GM18507 (cell line): ENCODE data around the gene ENOX2.

Source experiments
- DNase-seq: peaks from one replicate; pipeline ENCODE4 v3.0.0; 2011; ENCODE audit warnings: low read depth; ENCODE audit not compliant: insufficient read length; ENCODE audit errors: extremely low spot score
- FAIRE-seq: peaks from 2 replicates; lab custom pipeline; 2011; peaks lifted over from hg19 to GRCh38; lab: Jason Lieb, UNC

The ENOX2 gene

DNA sequence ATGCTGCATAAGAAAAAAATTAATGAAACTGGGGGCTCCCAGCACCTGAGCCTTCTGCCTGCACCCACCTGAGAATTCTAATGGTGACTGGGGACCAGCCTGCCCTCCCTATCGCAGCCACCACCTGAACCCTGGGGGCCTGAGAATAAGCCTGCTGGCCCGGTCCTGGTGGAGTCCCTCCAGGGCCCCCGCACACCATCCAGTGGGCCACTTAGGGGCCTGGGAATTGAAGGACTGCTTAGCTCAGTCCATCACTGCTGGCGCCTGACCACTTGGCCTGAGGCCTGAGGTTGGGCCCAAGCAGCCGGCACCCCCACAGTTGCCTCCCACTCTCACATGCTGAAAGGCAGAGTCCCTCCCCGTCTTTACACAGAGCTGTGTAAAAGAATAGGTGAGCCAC is 230.8 kb downstream of the ENOX2 start:
- FAIRE-seq, result no peak
- DNase-seq, result no peak

DNA sequence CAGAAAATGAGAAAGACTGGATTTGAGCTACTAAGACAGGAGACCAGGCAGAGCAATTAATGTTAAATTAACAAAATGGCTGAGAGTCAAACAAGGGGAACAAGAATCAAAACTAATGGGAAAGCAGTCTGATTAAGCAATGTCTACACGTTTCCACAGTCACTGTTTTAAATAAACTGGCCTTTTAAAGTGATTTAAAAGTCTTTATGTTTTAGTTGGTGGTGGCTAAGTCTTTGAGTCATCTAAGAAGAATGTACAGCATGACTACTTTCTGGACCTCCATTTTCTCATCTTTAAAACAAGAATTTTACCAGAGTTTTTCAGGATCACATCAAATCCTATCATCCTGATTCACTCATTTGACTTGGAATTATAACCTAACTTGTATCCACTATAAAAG is 233.8 kb downstream of the ENOX2 start:
- DNase-seq, result no peak
- FAIRE-seq, result no peak

DNA sequence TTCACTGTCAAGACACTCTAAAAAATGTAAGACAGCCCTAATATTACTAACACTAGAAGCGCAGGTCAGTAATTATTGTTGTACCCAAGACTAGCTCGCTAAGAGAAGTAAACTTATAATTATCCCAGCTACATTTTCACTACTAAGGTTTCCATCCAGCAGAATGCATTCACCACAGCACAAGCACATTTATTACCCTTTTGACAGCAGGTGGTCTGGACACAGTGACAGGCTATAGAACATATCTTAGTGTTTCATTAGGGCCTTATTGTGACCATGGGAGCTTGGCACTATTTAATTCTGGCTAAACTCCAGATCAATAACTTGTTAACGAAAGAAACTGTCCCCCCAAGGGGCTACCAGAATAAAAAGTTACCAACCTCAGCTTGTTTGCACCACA is 237.7 kb downstream of the ENOX2 start:
- no peak for FAIRE-seq
- DNase-seq, result no peak

DNA sequence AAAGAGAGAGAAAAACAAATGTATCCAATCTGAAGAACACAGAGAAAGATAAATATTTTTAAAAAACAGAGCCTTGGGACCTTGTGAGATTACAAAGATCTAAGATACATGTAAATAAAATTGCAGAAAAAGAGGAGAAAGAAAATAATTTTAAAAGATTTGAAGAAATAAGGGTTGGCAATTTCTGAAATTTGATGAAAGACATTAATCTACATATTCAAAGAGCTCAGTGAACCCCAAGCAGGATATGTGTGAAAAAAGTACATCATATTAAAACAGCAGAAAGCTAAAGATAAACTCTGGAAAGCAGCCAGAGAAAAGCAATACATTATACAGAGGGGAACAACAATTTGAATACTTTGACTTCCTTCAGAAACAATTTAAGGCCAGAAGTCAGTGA is 244.7 kb downstream of the ENOX2 start:
- FAIRE-seq (no peak), DNase-seq (no peak)

DNA sequence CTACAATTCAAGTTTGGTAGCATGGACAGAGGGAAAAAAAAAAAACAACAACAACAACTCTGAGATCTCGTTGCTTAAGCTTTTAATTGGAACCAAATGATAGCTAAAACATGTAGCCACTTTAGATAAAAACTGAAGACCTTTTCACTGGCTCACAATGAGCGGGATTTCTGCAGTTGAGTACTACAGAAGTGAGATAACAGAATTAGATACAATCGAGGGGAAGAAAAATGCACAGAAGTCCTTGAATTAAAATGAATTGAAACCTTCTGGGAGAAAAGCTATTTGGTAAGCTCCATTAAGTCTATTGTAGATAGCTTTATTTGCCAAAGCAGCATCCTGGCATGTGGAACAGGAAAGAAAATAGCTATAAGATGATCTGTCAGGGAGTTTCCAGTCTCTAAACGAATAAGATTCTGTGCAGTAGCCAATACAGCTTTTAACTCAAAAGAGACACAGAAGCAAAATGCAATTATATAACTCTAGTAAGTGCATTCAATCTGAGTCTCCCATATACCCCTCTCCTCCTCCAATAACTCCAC is 248.5 kb downstream of the ENOX2 start:
- FAIRE-seq (no peak), DNase-seq (no peak)

DNA sequence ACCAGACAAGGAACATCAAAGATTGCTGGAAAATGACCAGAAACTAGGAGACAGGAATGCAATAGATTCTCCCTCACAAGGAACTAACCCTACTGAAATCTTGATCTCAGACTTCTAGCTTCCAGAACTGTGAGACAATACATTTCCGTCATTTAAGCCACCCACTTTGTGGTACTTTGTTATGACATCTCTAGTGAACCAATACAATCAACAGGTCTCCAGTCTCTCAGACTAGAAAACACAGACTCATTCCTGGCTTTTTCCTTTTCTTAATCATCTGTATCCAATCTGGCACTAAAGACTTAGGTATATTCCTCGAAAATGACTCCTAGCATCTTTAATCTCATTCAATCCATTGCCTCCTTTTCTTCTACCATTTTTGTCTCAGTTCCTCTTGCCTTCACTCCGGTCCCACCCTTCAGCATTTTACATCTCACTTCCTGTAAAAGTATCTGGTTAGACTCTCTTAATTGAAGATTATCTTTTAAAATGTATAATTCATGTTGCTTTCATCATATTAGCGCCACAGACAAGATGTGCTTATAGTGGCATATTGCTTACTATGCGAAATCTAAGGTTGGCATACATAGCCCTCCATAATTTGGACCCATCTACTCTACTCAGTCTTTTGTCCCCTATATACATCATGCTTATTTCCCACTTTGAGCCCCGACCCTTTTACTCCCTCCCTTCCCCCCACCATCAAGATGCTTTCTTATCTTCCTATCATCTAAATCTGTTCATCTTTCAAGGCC is 250.0 kb downstream of the ENOX2 start:
- no peak for DNase-seq
- no peak for FAIRE-seq

DNA sequence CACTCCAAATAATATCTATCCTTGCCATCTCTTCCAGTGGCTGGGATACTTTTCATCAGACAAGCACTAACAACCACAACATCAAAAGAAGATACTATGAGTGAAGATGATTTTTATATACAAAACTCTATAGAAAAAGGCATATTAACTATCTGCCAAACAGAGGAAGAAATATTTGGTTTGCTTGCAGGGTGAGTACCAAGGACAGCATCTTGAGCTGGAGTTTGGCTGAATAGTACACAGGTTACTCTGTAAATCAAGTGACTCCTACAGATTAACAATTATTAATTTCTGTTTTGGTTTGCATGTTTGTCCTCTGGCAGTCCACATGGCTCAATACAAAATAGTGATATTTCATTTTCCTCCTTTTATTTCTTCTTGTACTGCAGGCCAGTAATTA is 253.3 kb downstream of the ENOX2 start:
- FAIRE-seq (peak; percentile 41), DNase-seq (no peak)

DNA sequence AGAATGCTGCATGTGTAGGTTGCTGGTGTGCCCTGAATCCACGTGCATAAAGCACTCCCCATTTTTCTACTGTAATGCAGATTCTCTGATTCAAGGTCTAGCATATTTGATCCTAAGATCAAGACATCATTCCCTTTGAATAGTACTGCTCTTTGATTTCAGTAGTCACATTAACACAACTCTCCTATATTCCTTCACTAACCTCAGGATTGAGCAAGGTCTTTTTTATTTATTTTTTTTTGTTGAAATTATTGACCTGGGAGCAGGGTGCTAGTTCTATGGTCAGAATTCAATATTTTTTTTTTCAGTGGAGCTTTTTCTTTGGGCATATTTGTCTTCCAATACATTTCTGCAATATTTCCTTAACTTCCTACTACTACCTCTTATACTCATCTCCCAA is 255.5 kb downstream of the ENOX2 start:
- FAIRE-seq (no peak), DNase-seq (no peak)

DNA sequence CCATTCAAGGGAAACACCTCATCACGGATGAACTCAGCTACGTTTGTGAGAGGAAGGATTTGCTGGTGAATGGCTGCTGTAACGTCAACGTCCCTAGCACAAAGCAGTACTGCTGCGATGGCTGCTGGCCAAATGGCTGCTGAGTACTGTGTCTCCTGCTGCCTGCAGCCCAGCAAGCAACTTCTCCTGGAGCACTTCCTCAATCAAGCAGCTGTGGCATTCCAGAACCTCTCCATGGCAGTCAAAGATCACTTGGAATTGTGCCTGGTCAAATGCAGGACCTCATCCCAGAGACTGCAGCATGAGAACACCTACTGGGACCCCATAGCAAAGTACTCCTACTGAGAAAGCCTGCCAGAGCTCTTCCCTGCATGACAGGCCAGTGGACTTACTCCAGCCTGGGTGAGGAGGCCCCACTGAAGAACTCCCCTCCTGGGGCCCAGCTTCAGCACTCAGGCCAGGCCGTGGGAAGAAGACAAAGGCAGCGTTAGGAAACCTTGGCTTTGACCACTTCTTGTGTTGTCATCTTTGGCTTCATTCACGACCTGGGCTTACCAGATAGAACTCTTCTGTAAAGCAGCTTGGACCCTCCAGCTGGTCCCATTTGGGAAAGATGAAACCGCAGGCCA is 256.9 kb downstream of the ENOX2 start:
- FAIRE-seq (no peak), DNase-seq (no peak)

DNA sequence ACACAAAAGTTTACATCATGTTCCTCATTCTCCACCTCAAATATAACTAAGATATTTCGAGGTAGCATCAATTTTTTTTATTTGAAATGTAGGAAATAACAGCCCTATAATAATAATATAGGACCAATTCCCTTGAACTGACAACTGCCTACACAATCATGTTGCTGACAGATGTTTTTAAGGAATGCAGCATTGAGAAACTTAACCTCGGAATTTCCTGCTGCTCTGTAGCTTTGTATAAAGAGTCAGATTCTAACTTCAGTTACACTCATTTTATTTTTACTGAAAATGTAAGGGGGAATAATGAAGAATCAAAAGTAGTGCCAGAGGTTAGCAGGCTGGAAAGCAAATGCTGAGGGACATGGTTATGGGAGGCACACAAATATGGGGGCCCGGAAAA is 265.4 kb downstream of the ENOX2 start:
- FAIRE-seq, result no peak
- no peak for DNase-seq

DNA sequence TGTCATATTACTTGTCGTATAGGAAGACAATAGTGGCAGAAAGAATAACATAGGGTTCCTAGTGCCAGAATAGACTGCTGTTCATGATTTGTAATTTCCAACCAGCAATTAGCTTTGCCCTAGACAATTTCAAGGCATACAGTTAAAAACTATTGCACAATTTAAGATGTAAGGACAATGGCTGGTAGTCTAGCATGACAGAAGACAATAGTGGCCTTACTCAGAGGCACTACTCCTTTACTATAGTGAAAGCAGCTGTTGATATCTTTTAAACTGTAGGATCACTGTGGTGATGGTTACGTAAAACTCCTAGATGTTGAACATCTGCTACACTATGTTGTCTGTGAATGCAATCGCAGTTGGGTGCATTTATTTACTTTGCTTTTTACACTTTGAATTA is 266.7 kb downstream of the ENOX2 start:
- DNase-seq, result no peak
- FAIRE-seq, result no peak

DNA sequence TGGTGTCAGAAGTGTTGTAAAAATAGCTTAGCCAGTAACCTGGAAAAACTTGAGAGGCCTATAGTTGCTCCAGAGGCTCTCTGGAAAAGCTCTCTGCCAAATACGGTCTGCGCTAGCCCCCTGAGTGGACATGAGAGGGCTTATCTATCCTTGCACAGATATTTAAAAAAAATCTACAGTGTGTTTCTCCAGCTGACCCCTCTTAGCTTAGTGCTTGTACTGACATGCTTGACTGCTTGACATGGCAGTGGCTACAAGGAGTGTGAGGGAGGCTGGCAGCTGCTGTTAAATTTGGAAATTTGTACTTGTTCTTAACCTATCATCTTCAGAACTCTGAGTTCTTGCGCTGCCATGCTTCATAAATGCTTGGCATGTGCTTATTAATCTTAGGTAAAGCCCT is 272.0 kb downstream of the ENOX2 start:
- no peak for FAIRE-seq

DNA sequence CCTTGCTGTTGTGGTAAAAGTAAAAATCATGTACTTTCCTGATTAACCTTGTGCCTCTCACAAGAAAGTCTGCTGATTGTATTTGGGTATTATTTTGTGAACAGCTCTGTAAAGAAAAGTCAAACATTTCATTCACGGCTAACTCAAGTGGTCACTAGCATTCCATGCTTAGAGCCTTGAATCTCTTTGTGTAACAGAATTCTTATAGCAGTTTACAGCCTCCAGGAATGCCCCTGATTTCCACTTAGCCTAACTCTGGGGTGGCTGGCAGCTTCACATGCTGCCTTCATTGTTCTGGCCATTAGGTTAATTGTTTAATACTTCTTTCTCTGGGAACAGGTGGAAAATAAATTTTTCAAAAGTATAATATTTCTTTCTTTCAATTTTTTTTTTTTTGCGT is 274.5 kb downstream of the ENOX2 start:
- DNase-seq (no peak), FAIRE-seq (no peak)

More for the DNA sequence above, 272.0 kb downstream of the ENOX2 start:
- DNase-seq, result no peak

DNA sequence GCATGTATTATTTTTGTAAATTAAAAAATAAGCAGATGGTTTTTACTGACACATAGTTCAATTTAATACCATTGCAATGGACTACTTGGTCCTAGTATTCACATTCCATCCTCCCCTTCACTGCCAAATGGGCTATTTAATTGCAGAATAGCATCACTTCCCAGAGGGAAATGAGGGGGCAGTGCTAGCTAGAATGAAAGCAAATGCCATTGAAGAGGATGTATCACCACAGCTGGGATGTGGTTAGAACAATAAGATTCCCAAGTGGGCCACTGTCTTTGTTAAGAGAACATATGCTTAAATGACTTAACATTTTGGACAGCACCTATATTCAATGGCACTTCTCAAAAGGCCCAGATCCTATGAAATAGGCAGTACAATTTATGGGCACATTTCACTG is 276.5 kb downstream of the ENOX2 start:
- DNase-seq, result no peak
- no peak for FAIRE-seq

DNA sequence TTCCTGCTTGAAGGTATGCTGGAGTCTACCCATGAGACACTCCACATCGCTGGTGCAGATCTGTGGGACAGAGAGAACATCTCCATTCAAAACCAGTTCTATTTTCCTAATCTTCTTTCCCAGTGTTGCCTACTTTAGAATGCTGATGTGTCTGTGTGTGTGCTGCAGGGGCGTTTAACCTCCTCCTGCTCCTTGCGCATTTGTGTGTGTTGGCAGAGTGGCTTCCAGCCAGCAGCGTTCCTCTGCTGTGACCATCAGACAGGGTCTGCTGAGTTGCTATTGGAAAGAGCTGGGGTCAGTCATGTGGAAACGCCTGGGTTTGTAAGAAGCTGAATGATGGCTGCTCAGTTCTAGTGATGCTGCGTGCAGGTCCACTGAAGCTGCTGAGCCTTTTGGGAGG is 277.6 kb downstream of the ENOX2 start:
- FAIRE-seq (no peak), DNase-seq (no peak)

DNA sequence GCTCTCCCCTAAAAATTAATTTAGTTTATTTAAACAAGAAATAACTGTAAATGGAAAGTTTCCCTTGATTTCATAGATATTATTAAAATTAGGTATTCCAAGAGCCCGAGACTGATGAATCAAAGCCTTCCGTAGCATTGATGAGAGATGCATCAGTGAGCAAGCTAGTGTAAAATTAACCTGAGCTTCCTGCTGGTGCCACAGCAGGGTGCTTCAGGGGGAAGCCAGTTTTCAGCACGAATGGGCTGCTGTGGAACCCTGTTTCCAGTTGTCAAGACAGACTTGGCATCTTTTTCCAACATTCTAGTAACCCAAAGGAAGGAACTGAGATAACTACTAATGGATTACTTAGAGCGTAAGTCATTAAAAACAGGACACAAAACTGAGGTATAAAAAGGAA is 279.5 kb downstream of the ENOX2 start:
- FAIRE-seq (peak; percentile 56), DNase-seq (no peak)

DNA sequence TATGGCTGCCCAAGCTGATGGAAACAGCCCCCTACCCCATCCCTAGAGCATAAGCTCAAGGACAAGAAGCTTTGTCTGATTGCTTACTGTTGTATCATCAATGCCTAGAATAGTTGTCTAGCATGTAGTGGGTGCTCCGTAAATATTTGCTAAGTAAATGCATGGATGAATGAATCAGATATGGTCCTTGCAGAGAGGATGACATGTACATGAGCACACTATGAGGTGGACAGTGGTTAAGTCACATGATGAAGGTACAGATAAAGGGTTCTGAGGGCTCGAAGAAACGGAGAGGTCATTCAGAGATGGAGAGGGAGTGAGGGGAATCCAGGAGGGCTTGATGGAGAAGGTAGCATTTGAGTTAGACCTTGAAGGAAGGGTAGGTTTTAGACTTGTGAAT is 287.1 kb downstream of the ENOX2 start:
- FAIRE-seq (no peak), DNase-seq (no peak)

DNA sequence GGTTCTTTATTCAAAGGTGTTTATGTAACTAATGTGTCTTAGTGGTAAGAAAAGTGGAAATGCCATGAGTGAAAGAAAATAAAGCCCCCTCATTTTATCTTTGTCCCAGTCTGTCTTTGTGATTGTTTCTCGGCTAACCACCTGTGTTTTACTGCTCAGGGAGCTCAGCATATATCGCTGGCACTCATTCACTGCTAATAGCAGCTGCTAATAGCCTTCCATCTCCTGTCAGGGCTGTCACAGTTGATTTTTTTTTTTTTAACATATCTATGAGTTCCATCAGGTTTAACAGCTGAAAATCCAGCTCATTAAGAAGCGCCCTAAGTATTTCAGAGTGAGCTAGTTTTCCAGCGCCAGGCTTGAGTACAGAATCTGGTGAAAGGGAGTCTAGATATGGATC is 295.6 kb downstream of the ENOX2 start:
- FAIRE-seq (no peak), DNase-seq (no peak)

DNA sequence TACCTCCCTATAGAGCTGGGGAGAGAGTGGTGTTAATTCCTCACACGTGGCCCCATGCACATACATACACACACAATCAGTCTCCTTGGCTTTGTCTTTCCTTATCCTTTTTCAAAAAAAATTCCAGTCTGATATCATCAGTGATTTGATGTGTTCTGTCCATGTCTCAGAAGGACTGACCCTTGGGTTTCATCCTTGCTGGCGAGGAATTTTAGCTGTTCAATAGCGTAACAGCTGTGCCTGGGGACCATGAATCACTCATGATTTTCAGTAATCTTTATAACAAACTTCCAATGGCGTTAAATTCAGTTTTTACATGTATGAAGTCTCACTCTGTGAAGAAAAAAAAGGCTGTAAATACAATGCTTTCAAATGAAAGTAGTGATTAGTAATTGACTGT is 296.6 kb downstream of the ENOX2 start:
- no peak for DNase-seq
- no peak for FAIRE-seq

DNA sequence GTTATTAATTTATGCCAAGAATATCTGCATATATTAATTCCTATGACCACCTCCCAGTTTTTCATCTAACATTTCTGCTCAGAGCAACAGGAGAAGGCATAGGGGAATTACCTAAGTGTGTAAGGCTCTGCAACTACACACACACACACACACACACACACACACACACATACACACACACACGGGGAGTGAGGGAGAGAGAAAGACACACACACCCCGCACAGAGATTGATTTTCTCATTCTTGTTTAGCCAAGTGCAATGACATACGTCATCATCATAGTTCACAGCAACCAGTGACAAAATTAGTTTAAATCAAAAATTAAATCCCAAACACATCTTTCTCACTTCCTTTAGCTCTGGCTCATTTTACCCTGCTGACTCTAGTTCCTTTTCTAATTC is 298.1 kb downstream of the ENOX2 start:
- DNase-seq (no peak), FAIRE-seq (no peak)

DNA sequence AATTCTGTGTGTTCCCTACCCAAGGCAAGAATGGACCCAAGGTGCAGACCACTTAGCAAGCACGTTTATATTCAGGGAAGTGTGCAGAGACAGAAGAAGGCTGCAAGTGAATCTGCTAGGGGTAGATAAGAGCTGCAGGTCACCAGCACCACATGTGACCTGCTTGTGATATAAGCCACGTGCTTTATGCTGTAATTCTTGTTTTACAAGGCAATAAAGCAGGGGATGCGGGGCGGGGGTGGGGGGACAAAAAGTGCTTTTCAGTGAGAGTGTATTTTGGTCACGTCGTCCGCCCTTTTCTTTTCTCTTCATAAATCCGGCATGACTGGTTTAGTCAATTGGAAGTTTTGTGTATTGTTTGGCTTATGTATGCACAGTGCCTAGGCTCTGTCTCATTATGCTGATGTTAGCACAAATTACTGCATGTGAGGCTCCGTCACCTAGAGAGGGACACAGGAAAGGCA is 308.5 kb downstream of the ENOX2 start:
- FAIRE-seq (no peak), DNase-seq (no peak)
